Measurements from ENCODE around the gene UFD1.

DNA sequence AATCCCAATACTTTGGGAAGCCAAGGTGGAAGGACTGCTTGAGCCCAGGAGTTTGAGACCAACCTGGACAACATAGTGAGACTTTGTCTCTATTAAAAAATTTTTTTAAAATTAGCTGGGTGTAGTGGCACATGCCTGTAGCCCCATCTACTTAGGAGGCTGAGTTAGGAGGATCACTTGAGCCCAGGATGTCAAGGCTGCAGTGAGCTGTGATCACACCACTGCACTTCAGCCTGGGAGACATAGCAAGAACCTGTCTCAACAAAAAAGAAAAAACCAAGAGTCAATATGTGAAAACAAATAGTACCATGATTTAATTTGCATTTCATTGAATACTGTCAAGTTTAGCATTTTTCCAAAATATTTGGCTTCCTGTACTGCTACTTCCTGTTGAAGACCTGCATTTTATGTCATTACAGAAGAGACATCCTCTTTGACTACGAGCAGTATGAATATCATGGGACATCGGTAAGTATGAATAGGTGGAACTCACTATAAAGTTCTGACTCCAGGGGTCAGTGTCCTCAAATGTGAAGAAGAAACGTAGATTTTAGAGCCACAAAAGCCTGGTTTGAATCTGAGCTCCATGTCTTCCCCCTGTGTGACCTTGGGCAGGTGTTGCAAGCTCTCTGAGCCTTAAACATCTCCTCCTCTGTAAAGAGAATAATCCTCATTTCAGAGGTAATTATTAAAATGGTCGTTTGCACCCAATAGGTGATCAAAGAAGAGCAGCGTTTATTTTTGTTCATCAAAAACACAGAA lies 16.8 kb upstream of the UFD1 start:
- TF ChIP-seq CTCF (IDR thresholded peaks at IDR 0.05) (no peak), POLR2A (IDR thresholded peaks at IDR 0.05) (no peak)

All from tibial nerve (tissue), 3 donors.